Measurements from ENCODE around the gene MLANA.

DNA sequence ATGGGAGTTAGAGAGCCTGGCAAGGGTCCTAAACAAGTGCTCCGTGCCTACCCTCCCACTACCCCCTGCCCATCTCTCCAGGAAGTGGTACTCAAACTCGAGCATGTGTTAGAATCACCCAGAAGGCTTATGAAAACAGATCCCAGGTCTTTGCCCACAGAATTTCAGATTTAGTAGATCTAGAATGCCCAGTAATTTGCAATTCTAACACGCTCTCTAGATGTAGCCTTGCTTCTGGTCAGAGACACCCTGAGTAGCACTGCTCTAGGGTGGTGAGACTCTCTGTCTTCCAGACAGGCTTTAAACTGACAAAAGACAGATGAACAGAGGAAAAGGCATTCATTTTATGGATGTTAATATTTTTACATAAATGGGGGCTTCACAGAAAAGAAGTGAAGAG is 37.1 kb upstream of the MLANA start:
- TF ChIP-seq, protein P1, sequence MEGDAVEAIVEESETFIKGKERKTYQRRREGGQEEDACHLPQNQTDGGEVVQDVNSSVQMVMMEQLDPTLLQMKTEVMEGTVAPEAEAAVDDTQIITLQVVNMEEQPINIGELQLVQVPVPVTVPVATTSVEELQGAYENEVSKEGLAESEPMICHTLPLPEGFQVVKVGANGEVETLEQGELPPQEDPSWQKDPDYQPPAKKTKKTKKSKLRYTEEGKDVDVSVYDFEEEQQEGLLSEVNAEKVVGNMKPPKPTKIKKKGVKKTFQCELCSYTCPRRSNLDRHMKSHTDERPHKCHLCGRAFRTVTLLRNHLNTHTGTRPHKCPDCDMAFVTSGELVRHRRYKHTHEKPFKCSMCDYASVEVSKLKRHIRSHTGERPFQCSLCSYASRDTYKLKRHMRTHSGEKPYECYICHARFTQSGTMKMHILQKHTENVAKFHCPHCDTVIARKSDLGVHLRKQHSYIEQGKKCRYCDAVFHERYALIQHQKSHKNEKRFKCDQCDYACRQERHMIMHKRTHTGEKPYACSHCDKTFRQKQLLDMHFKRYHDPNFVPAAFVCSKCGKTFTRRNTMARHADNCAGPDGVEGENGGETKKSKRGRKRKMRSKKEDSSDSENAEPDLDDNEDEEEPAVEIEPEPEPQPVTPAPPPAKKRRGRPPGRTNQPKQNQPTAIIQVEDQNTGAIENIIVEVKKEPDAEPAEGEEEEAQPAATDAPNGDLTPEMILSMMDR (IDR thresholded peaks at IDR 0.05) = no peak
- TF ChIP-seq POLR2A (IDR thresholded peaks at IDR 0.05) = no peak
- TF ChIP-seq POLR2AphosphoS5 (IDR thresholded peaks at IDR 0.05) = no peak

Data from breast epithelium (tissue), 3 donors.